HFF-Myc (cell line): ENCODE results near the gene URM1.

Experiments
- DNase-seq: peaks from one replicate; pipeline ENCODE4 v3.0.0-alpha.2; 2011; ENCODE audit warnings: low read depth; ENCODE audit errors: extremely low read depth
- H3K4me3 ChIP-seq: replicated peaks from 2 replicates; pipeline ENCODE4 v1.5.1; 2011; ENCODE audit warnings: low read depth, mild to moderate bottlenecking, control low read depth, low read length
- TF ChIP-seq, protein P1 (sequence below): IDR thresholded peaks from 2 replicates; pipeline ENCODE4 v1.5.1; 2012; ENCODE audit warnings: mild to moderate bottlenecking, low read depth, low read length, control low read depth; ENCODE audit errors: missing control alignments

The URM1 gene

GRCh38 chr9:128396970-128397613, 25.9 kb downstream of the URM1 start:
- TF ChIP-seq, protein P1, sequence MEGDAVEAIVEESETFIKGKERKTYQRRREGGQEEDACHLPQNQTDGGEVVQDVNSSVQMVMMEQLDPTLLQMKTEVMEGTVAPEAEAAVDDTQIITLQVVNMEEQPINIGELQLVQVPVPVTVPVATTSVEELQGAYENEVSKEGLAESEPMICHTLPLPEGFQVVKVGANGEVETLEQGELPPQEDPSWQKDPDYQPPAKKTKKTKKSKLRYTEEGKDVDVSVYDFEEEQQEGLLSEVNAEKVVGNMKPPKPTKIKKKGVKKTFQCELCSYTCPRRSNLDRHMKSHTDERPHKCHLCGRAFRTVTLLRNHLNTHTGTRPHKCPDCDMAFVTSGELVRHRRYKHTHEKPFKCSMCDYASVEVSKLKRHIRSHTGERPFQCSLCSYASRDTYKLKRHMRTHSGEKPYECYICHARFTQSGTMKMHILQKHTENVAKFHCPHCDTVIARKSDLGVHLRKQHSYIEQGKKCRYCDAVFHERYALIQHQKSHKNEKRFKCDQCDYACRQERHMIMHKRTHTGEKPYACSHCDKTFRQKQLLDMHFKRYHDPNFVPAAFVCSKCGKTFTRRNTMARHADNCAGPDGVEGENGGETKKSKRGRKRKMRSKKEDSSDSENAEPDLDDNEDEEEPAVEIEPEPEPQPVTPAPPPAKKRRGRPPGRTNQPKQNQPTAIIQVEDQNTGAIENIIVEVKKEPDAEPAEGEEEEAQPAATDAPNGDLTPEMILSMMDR, result no peak
- DNase-seq, result no peak
- H3K4me3 ChIP-seq, result no peak overlapping the region

DNA sequence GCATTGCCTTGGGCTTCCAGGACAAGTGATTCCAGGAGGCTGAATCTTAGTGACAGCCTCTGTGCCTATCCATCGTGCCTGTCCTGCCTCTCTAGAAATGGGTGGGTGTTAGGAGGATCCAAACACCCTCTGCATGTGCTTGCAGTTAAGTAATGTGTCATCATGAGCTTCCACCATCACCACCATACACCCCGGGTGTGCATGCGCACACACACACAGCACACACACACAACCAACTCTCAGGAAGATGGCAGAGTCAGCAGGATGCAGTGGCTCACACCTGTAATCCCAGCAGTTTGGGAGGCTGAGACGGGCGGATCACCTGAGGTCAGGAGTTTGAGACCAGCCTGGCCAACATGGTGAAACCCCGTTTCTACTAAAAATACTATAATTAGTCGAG, 26.7 kb downstream of the URM1 start:
- no peak for DNase-seq
- no peak overlapping the region for H3K4me3 ChIP-seq
- TF ChIP-seq, protein P1, result no peak

DNA sequence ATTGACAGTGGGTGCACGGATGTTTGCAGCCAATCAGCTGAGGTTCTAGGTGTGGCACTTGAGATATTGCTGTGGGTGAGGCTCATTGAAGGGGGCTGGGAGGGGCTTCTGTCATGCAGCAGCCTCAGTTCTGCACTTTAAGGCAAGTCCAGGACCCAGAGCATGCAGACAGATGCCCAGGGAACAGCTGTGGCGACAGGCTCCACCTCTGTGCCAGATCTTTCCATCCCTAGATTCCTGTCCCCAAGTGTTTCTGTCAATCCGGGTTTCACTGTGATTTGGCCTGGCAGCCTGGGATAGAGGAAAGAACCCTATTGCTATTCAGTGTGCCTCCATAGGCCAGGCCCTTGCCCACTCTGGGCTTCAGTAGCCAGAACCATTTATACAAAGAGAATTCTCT, 28.7 kb downstream of the URM1 start:
- no peak overlapping the region for H3K4me3 ChIP-seq
- no peak for DNase-seq
- TF ChIP-seq, protein P1, result no peak

- no peak for DNase-seq
- H3K4me3 ChIP-seq, result no peak overlapping the region
- TF ChIP-seq, protein P1, result no peak
Measured at GRCh38 chr9:128404560-128404959, 33.4 kb downstream of the URM1 start.

DNA sequence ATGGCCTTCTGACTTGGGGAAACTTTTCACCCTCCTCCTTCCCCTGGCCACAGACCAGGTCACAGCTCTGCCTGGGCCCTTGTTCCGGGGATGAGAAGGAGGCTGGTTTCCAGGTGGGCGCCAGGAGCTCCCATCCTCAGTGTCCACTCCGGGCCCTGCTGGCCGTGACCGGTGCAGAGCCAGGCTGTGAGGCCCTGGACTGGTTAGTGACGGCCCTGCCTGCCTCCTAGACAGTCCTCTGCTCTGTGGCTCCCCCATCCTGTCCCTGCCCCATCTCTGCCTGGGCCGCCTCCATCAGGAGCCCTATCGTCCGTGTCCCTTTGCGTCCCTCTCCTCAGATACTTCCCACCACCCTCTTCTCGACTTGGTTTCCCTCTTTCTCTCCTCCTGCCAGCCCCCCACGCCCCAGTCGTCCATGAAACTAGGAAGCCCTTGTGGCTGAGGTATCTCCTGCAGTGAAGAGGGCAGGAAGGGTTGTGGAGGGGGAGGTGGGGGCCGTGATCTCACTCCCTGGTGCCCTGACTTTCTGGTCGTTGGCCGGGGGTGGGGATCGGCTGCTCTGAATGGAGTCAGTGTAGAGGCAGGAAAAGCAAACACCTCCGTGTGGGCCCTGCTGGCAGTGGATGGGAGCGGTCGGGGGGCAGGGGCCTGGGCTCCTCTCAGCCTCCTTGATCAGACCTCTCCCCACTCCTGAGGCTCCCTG, 34.1 kb downstream of the URM1 start:
- no peak for DNase-seq
- TF ChIP-seq, protein P1, result no peak
- H3K4me3 ChIP-seq, result no peak overlapping the region

GRCh38 chr9:128405780-128406171, 34.6 kb downstream of the URM1 start:
- TF ChIP-seq, protein P1, result no peak
- H3K4me3 ChIP-seq, result no peak overlapping the region
- no peak for DNase-seq
